ENCODE measurements around the gene ZC3H12C.

ZC3H12C gene

GRCh38 chr11:110072930-110073329, 20.3 kb upstream of the ZC3H12C start:
- no peak overlapping the region for H2BK12ac ChIP-seq (ENCODE audit: low read length in 2 of 2)
- no peak overlapping the region for H3K23ac ChIP-seq (ENCODE audit: low read length in 2 of 2)
- H3K14ac ChIP-seq (ENCODE audit: low read length in 2 of 2), result no peak overlapping the region
- H2AK5ac ChIP-seq (ENCODE audit: low read length, severe bottlenecking), result no peak overlapping the region
- no peak overlapping the region for H3K18ac ChIP-seq (ENCODE audit: low read depth in 1 of 2, low read length in 2 of 2)
- H3K4me2 ChIP-seq (ENCODE audit: low read length, poor library complexity, severe bottlenecking), result no peak overlapping the region
- H2BK15ac ChIP-seq (ENCODE audit: low read depth, poor library complexity, severe bottlenecking), result no peak overlapping the region
- no peak overlapping the region for H3K27ac ChIP-seq (ENCODE audit: low read length, poor library complexity, severe bottlenecking)
- H2BK120ac ChIP-seq (ENCODE audit: low read depth, low read length), result no peak overlapping the region
- H3K4ac ChIP-seq (ENCODE audit: low read depth in 1 of 2, low read length in 2 of 2), result no peak overlapping the region
- no peaks in the 10 kb centered on the region for H3K36me3 ChIP-seq (ENCODE audit: control insufficient read depth in 1 of 2, insufficient read depth in 2 of 2, low read depth in 1 of 2, low read length in 2 of 2)
- H2BK5ac ChIP-seq (ENCODE audit: low read depth, low read length, poor library complexity, severe bottlenecking), result no peak overlapping the region
- H3K4me1 ChIP-seq (ENCODE audit: control insufficient read depth, insufficient read depth, low read depth, low read length), result peaks cover 15% of the 10 kb centered on the region
- H3K4me3 ChIP-seq (ENCODE audit: insufficient read depth in 1 of 2, low read depth in 1 of 2, low read length in 2 of 2), result no peak overlapping the region
- H4K91ac ChIP-seq (ENCODE audit: low read length), result no peak overlapping the region
- no peak overlapping the region for H4K8ac ChIP-seq (ENCODE audit: low read length)
- H3K79me1 ChIP-seq (replicated peaks; ENCODE audit: low read length, poor library complexity, severe bottlenecking), result no peaks in the 10 kb centered on the region
- no peak for DNase-seq
- H3K9me3 ChIP-seq (ENCODE audit: control insufficient read depth, low read length), result no peaks in the 10 kb centered on the region
- H3K9ac ChIP-seq (ENCODE audit: low read length), result no peak overlapping the region
- H2AFZ ChIP-seq (ENCODE audit: low read depth, low read length), result no peak overlapping the region
- H3K27me3 ChIP-seq (ENCODE audit: control insufficient read depth in 1 of 2, insufficient read depth in 1 of 2, low read length in 2 of 2), result no peaks in the 10 kb centered on the region

GRCh38 chr11:110074499-110074898, 18.7 kb upstream of the ZC3H12C start:
- Histone ChIP-seq H3K9ac (ENCODE audit: low read length) (no peak overlapping the region), H3K23ac (ENCODE audit: low read length in 2 of 2) (no peak overlapping the region), H2BK120ac (ENCODE audit: low read depth, low read length) (no peak overlapping the region), H3K9me3 (ENCODE audit: control insufficient read depth, low read length) (peaks cover 9% of the 10 kb centered on the region), H3K18ac (ENCODE audit: low read depth in 1 of 2, low read length in 2 of 2) (no peak overlapping the region), H3K4me3 (ENCODE audit: insufficient read depth in 1 of 2, low read depth in 1 of 2, low read length in 2 of 2) (no peak overlapping the region), H3K4me2 (ENCODE audit: low read length, poor library complexity, severe bottlenecking) (no peak overlapping the region), H4K91ac (ENCODE audit: low read length) (no peak overlapping the region), H3K36me3 (ENCODE audit: control insufficient read depth in 1 of 2, insufficient read depth in 2 of 2, low read depth in 1 of 2, low read length in 2 of 2) (no peaks in the 10 kb centered on the region), H2BK5ac (ENCODE audit: low read depth, low read length, poor library complexity, severe bottlenecking) (no peak overlapping the region), H2AFZ (ENCODE audit: low read depth, low read length) (no peak overlapping the region), H4K8ac (ENCODE audit: low read length) (no peak overlapping the region), H3K79me1 (replicated peaks; ENCODE audit: low read length, poor library complexity, severe bottlenecking) (no peaks in the 10 kb centered on the region), H3K27ac (ENCODE audit: low read length, poor library complexity, severe bottlenecking) (no peak overlapping the region), H2AK5ac (ENCODE audit: low read length, severe bottlenecking) (no peak overlapping the region), H3K4me1 (ENCODE audit: control insufficient read depth, insufficient read depth, low read depth, low read length) (peaks cover 12% of the 10 kb centered on the region), H2BK15ac (ENCODE audit: low read depth, poor library complexity, severe bottlenecking) (no peak overlapping the region), H2BK12ac (ENCODE audit: low read length in 2 of 2) (no peak overlapping the region), H3K4ac (ENCODE audit: low read depth in 1 of 2, low read length in 2 of 2) (no peak overlapping the region), H3K14ac (ENCODE audit: low read length in 2 of 2) (no peak overlapping the region), H3K27me3 (ENCODE audit: control insufficient read depth in 1 of 2, insufficient read depth in 1 of 2, low read length in 2 of 2) (no peaks in the 10 kb centered on the region)
- DNase-seq, result no peak
- WGBS, result over 99% methylated on average over 6 of the region's 7 CpGs

GRCh38 chr11:110075105-110075846, 17.9 kb upstream of the ZC3H12C start:
- no peak overlapping the region for H3K9ac ChIP-seq (ENCODE audit: low read length)
- H2BK15ac ChIP-seq (ENCODE audit: low read depth, poor library complexity, severe bottlenecking), result no peak overlapping the region
- no peak for DNase-seq
- H2AK5ac ChIP-seq (ENCODE audit: low read length, severe bottlenecking), result no peak overlapping the region
- H3K9me3 ChIP-seq (ENCODE audit: control insufficient read depth, low read length), result peaks cover 9% of the 10 kb centered on the region
- no peak overlapping the region for H2BK5ac ChIP-seq (ENCODE audit: low read depth, low read length, poor library complexity, severe bottlenecking)
- H3K4me1 ChIP-seq (ENCODE audit: control insufficient read depth, insufficient read depth, low read depth, low read length), result peaks cover 12% of the 10 kb centered on the region
- no peak overlapping the region for H3K27ac ChIP-seq (ENCODE audit: low read length, poor library complexity, severe bottlenecking)
- no peak overlapping the region for H4K8ac ChIP-seq (ENCODE audit: low read length)
- H2BK12ac ChIP-seq (ENCODE audit: low read length in 2 of 2), result peak overlapping the region in 1 of 2 experiments; percentile 72
- no peak overlapping the region for H3K14ac ChIP-seq (ENCODE audit: low read length in 2 of 2)
- H3K79me1 ChIP-seq (replicated peaks; ENCODE audit: low read length, poor library complexity, severe bottlenecking), result no peaks in the 10 kb centered on the region
- no peak overlapping the region for H3K23ac ChIP-seq (ENCODE audit: low read length in 2 of 2)
- peak overlapping the region; percentile 23 for H2BK120ac ChIP-seq (ENCODE audit: low read depth, low read length)
- H3K36me3 ChIP-seq (ENCODE audit: control insufficient read depth in 1 of 2, insufficient read depth in 2 of 2, low read depth in 1 of 2, low read length in 2 of 2), result no peaks in the 10 kb centered on the region
- peak overlapping the region in 1 of 2 experiments; percentile 11 for H3K4me3 ChIP-seq (ENCODE audit: insufficient read depth in 1 of 2, low read depth in 1 of 2, low read length in 2 of 2)
- H3K27me3 ChIP-seq (ENCODE audit: control insufficient read depth in 1 of 2, insufficient read depth in 1 of 2, low read length in 2 of 2), result no peaks in the 10 kb centered on the region
- 87% methylated on average over 12 of the region's 12 CpGs for WGBS
- no peak overlapping the region for H3K4me2 ChIP-seq (ENCODE audit: low read length, poor library complexity, severe bottlenecking)
- peak overlapping the region in 1 of 2 experiments; percentile 52 for H3K18ac ChIP-seq (ENCODE audit: low read depth in 1 of 2, low read length in 2 of 2)
- H3K4ac ChIP-seq (ENCODE audit: low read depth in 1 of 2, low read length in 2 of 2), result no peak overlapping the region
- no peak overlapping the region for H4K91ac ChIP-seq (ENCODE audit: low read length)
- no peak overlapping the region for H2AFZ ChIP-seq (ENCODE audit: low read depth, low read length)

GRCh38 chr11:110075847-110076208, 17.4 kb upstream of the ZC3H12C start:
- H3K23ac ChIP-seq (ENCODE audit: low read length in 2 of 2), result no peak overlapping the region
- H2BK120ac ChIP-seq (ENCODE audit: low read depth, low read length), result no peak overlapping the region
- H3K79me1 ChIP-seq (replicated peaks; ENCODE audit: low read length, poor library complexity, severe bottlenecking), result no peaks in the 10 kb centered on the region
- no peak overlapping the region for H2BK12ac ChIP-seq (ENCODE audit: low read length in 2 of 2)
- no peak overlapping the region for H2BK15ac ChIP-seq (ENCODE audit: low read depth, poor library complexity, severe bottlenecking)
- no peak overlapping the region for H3K27ac ChIP-seq (ENCODE audit: low read length, poor library complexity, severe bottlenecking)
- no peaks in the 10 kb centered on the region for H3K27me3 ChIP-seq (ENCODE audit: control insufficient read depth in 1 of 2, insufficient read depth in 1 of 2, low read length in 2 of 2)
- WGBS, result 86% methylated on average over 1 of the region's 4 CpGs
- H3K4ac ChIP-seq (ENCODE audit: low read depth in 1 of 2, low read length in 2 of 2), result peak overlapping the region in 1 of 2 experiments; percentile 51
- peak overlapping the region in 1 of 2 experiments; percentile 21 for H3K18ac ChIP-seq (ENCODE audit: low read depth in 1 of 2, low read length in 2 of 2)
- peaks cover 11% of the 10 kb centered on the region for H3K4me1 ChIP-seq (ENCODE audit: control insufficient read depth, insufficient read depth, low read depth, low read length)
- no peak overlapping the region for H2BK5ac ChIP-seq (ENCODE audit: low read depth, low read length, poor library complexity, severe bottlenecking)
- no peak overlapping the region for H4K8ac ChIP-seq (ENCODE audit: low read length)
- H3K36me3 ChIP-seq (ENCODE audit: control insufficient read depth in 1 of 2, insufficient read depth in 2 of 2, low read depth in 1 of 2, low read length in 2 of 2), result no peaks in the 10 kb centered on the region
- H3K9ac ChIP-seq (ENCODE audit: low read length), result no peak overlapping the region
- no peak overlapping the region for H3K4me2 ChIP-seq (ENCODE audit: low read length, poor library complexity, severe bottlenecking)
- DNase-seq, result no peak
- no peak overlapping the region for H4K91ac ChIP-seq (ENCODE audit: low read length)
- H2AK5ac ChIP-seq (ENCODE audit: low read length, severe bottlenecking), result no peak overlapping the region
- peak overlapping the region in 1 of 2 experiments; percentile 25 for H3K4me3 ChIP-seq (ENCODE audit: insufficient read depth in 1 of 2, low read depth in 1 of 2, low read length in 2 of 2)
- H3K14ac ChIP-seq (ENCODE audit: low read length in 2 of 2), result no peak overlapping the region
- peak overlapping the region; percentile 63 for H2AFZ ChIP-seq (ENCODE audit: low read depth, low read length)
- H3K9me3 ChIP-seq (ENCODE audit: control insufficient read depth, low read length), result peaks cover 9% of the 10 kb centered on the region

Data from mesenchymal stem cell (in vitro differentiated cells and primary cell).